HepG2 (cell line): ENCODE measurements around the gene TBCCD1. TPM values are rescaled to one million over a fixed set of nuclear protein-coding genes. Genes with fewer than 3 reads are reported as not detected.

Source experiments
- AKNA ChIP-seq: sonication (generic); formaldehyde crosslinking; IDR thresholded peaks from 2 replicates; pipeline ENCODE4 v1.4.0; 2020; ENCODE audit warnings: missing genetic modification reagents, borderline replicate concordance
- CREB3 ChIP-seq: sonication (generic); formaldehyde crosslinking; IDR thresholded peaks from 2 replicates; pipeline ENCODE4 v1.5.0; 2020; ENCODE audit warnings: missing genetic modification reagents
- FOXO1 ChIP-seq: sonication (generic); formaldehyde crosslinking; IDR thresholded peaks from 2 replicates; pipeline ENCODE4 v1.4.0; 2020; ENCODE audit warnings: missing genetic modification reagents
- HES4 ChIP-seq: sonication (generic); formaldehyde crosslinking; IDR thresholded peaks from 2 replicates; pipeline ENCODE4 v1.9.0; 2021; ENCODE audit warnings: mild to moderate bottlenecking, missing genetic modification reagents, borderline replicate concordance
- JARID2 ChIP-seq: sonication (generic); formaldehyde crosslinking; IDR thresholded peaks from 2 replicates; pipeline ENCODE4 v1.8.1; 2023; ENCODE audit warnings: missing genetic modification reagents, inconsistent platforms; ENCODE audit not compliant: insufficient replicate concordance
- JUND ChIP-seq: sonication (generic); formaldehyde crosslinking; IDR thresholded peaks from 2 replicates; pipeline ENCODE4 v1.8.0; 2022; ENCODE audit warnings: mild to moderate bottlenecking, missing genetic modification reagents
- KAT8 ChIP-seq: IDR thresholded peaks from 2 replicates; pipeline ENCODE4 v1.6.1; 2016; ENCODE audit warnings: missing genetic modification reagents, missing compliant biosample characterization
- KLF6 ChIP-seq: IDR thresholded peaks from 2 replicates; pipeline ENCODE4 v1.8.0; 2016; ENCODE audit warnings: missing biosample characterization, missing genetic modification reagents
- NFYC ChIP-seq: IDR thresholded peaks from 2 replicates; pipeline ENCODE4 v1.6.1; 2016; ENCODE audit warnings: missing genetic modification reagents, missing compliant biosample characterization
- PCBP1 ChIP-seq: fragments of 200-400 bp; formaldehyde crosslinking; IDR thresholded peaks from 2 replicates; pipeline ENCODE4 v1.6.1; 2017; ENCODE audit warnings: mild to moderate bottlenecking, low read depth, low read length, borderline replicate concordance
- PHF8 ChIP-seq: sonication (generic); formaldehyde crosslinking; IDR thresholded peaks from 2 replicates; pipeline ENCODE4 v1.5.0; 2020; ENCODE audit warnings: missing genetic modification reagents
- PLSCR1 ChIP-seq: sonication (generic); formaldehyde crosslinking; IDR thresholded peaks from 2 replicates; pipeline ENCODE4 v1.5.0; 2020; ENCODE audit warnings: missing genetic modification reagents, mild to moderate bottlenecking, borderline replicate concordance
- RCOR2 ChIP-seq: IDR thresholded peaks from 2 replicates; pipeline ENCODE4 v1.6.1; 2016; ENCODE audit warnings: missing biosample characterization, missing genetic modification reagents
- REXO4 ChIP-seq: sonication (generic); formaldehyde crosslinking; IDR thresholded peaks from 2 replicates; pipeline ENCODE4 v1.8.0; 2022; ENCODE audit warnings: missing genetic modification reagents, mild to moderate bottlenecking, borderline replicate concordance
- SCMH1 ChIP-seq: sonication (generic); formaldehyde crosslinking; IDR thresholded peaks from 2 replicates; pipeline ENCODE4 v1.9.0; 2021; ENCODE audit warnings: missing genetic modification reagents, mild to moderate bottlenecking, borderline replicate concordance
- TFDP1 ChIP-seq: IDR thresholded peaks from 2 replicates; pipeline ENCODE4 v1.6.1; 2016; ENCODE audit warnings: missing compliant biosample characterization, missing genetic modification reagents, borderline replicate concordance
- ZMYM3 ChIP-seq: sonication (generic); formaldehyde crosslinking; IDR thresholded peaks from 2 replicates; pipeline ENCODE4 v1.5.1; 2020; ENCODE audit warnings: mild to moderate bottlenecking, missing genetic modification reagents
- ZNF101 ChIP-seq: sonication (generic); formaldehyde crosslinking; IDR thresholded peaks from 2 replicates; pipeline ENCODE4 v1.4.0; 2020; ENCODE audit warnings: mild to moderate bottlenecking, low read depth, missing genetic modification reagents, borderline replicate concordance
- ZNF75D ChIP-seq: sonication (generic); formaldehyde crosslinking; IDR thresholded peaks from 2 replicates; pipeline ENCODE4 v1.8.1; 2023; ENCODE audit warnings: missing genetic modification reagents, mild to moderate bottlenecking, borderline replicate concordance
- ZNF878 ChIP-seq: sonication (generic); formaldehyde crosslinking; IDR thresholded peaks from 2 replicates; pipeline ENCODE4 v1.8.1; 2023; ENCODE audit warnings: mild to moderate bottlenecking, missing genetic modification reagents, moderate library complexity
- ZNF891 ChIP-seq: sonication (generic); formaldehyde crosslinking; IDR thresholded peaks from 2 replicates; pipeline ENCODE4 v1.5.0; 2020; ENCODE audit warnings: mild to moderate bottlenecking, missing genetic modification reagents
- ZSCAN25 ChIP-seq: sonication (generic); formaldehyde crosslinking; IDR thresholded peaks from 2 replicates; pipeline ENCODE4 v1.8.0; 2022; ENCODE audit warnings: mild to moderate bottlenecking, missing genetic modification reagents
- polyA plus RNA-seq, 8 experiments: library from polyadenylated mRNA; depleted of rRNA in 3 of 8; stranded (reverse) in 7 of 8; unstranded in 1 of 8; fragments of >200 nt; fragmentation: Illumina TruSeq in 4 of 8; extraction: Trizol in 4 of 8; gene quantifications; 2 replicates each; pipeline versions ENCODE4 v1.2.1 to v1.2.3, GENCODE V29; 2011 to 2016; ENCODE audit warnings: low read depth in 4 of 8, missing spikeins in 1 of 8, mixed read lengths in 1 of 8; ENCODE audit not compliant: insufficient read depth in 1 of 8
- total RNA-seq, 5 experiments: library from RNA; depleted of rRNA; stranded (reverse); fragments of >200 nt; fragmentation: Illumina TruSeq; extraction: Trizol; gene quantifications; 2 replicates each; pipeline ENCODE4 v1.2.3, GENCODE V29; 2016; ENCODE audit warnings: low read depth in 1 of 5

Gene TBCCD1
- total and polyA plus RNA-seq, 2 of the 13 experiments (the other 11 are each of a cell fraction or from before 2014, with no cell fraction given): 13.6 to 16.2 TPM

GRCh38 chr3:186614597-186615483 lies 47.7 kb upstream of the TBCCD1 start (continued):
- no peak for TF ChIP-seq HES4 (CRISPR knock-in tag)
- peak; percentile 27; the same call in 1 of the 2 replicates for TF ChIP-seq FOXO1 (CRISPR knock-in tag)
- TF ChIP-seq SCMH1 (CRISPR knock-in tag): no peak
- 0 out of 2 replicates have a peak, but pooled peaks have one; percentile 64 for TF ChIP-seq TFDP1
- TF ChIP-seq ZMYM3 (CRISPR knock-in tag): no peak
- TF ChIP-seq AKNA (CRISPR knock-in tag): no peak
- no peak for TF ChIP-seq KLF6 (CRISPR knock-in tag)
- TF ChIP-seq ZNF878 (CRISPR knock-in tag): peak; percentile 72
- TF ChIP-seq ZNF101: no peak
- peak; percentile 6; the same call in 1 of the 2 replicates for TF ChIP-seq NFYC (CRISPR knock-in tag)
- TF ChIP-seq PHF8: no peak; the same call in 1 of the 2 replicates
- no peak for TF ChIP-seq ZNF891 (CRISPR knock-in tag)
- TF ChIP-seq JUND: no peak
- TF ChIP-seq PCBP1: no peak
- no peak for TF ChIP-seq CREB3 (CRISPR knock-in tag)
- TF ChIP-seq PLSCR1 (CRISPR knock-in tag): no peak
- 0 out of 2 replicates have a peak, but pooled peaks have one; percentile 11 for TF ChIP-seq RCOR2
- peak; percentile 52 for TF ChIP-seq KAT8
- no peak for TF ChIP-seq JARID2 (CRISPR knock-in tag)
- no peak for TF ChIP-seq ZNF75D (CRISPR knock-in tag)
- no peak for TF ChIP-seq REXO4 (CRISPR knock-in tag)
- TF ChIP-seq ZSCAN25 (CRISPR knock-in tag): no peak
